Motor neuron (in vitro differentiated cells): ENCODE results near the gene LRMDA. TPM values are rescaled to one million over a fixed set of nuclear protein-coding genes. Genes with fewer than 3 reads are reported as not detected.

Source experiments
- ATAC-seq, 8 experiments: fragments of 200-7000 bp; cut with Tn5 transposase; replicated peaks in 6 of 8; 2 replicates each; pipeline ENCODE4 v1.8.0; 2021; ENCODE audit warnings: mild to moderate bottlenecking in 8 of 8, moderate library complexity in 8 of 8
- H3K27ac ChIP-seq, 2 donors: fragments of 250-450 bp; sonication (Bioruptor Pico); 2 replicates each; pipeline ENCODE4 v1.9.0; 2021; ENCODE audit warnings: antibody characterized with exemption in 2 of 2, mild to moderate bottlenecking in 2 of 2, moderate library complexity in 1 of 2
- H3K4me1 ChIP-seq, 2 donors: fragments of 250-450 bp; sonication (Bioruptor Pico); replicated peaks in 1 of 2; 2 replicates each; pipeline ENCODE4 v1.6.1; 2021; ENCODE audit warnings: antibody characterized with exemption in 2 of 2, mild to moderate bottlenecking in 2 of 2, moderate library complexity in 1 of 2
- H3K4me3 ChIP-seq, 5 donors: fragments of 250-450 bp; sonication (Bioruptor Pico); 2 replicates each; pipeline ENCODE4 v1.9.0; 2021; ENCODE audit warnings: antibody characterized with exemption in 5 of 5, mild to moderate bottlenecking in 5 of 5, moderate library complexity in 4 of 5
- WGBS, 10 experiments: fragments of 450-650 bp; shearing (Covaris generic); methylation state at CpG; one replicate each; pipeline ENCODE4 v1.0.0; 2022; 5-methylcytosine and 5-hydroxymethylcytosine counted together
- in situ Hi-C, 9 experiments: fragments of 400-800 bp; cut with MboI; loops; one replicate each; pipeline ENCODE4 v1.15.0; 2021; ENCODE audit warnings: low sequenced_read_pairs in 9 of 9, low pct_unique_long_range_greater_than_20kb in 2 of 9; ENCODE audit not compliant: unreplicated experiment in 9 of 9
- total RNA-seq, 8 experiments: library from RNA; unstranded; fragments of 300-600 nt; gene quantifications; 2 replicates each; pipeline versions ENCODE4 v1.2.3 to v1.2.4, GENCODE V29; 2022

The LRMDA gene
- total RNA-seq, 8 experiments from 2014 or later, result 0.85 to 5.4 (median 2.2) TPM; not detected in 1

DNA sequence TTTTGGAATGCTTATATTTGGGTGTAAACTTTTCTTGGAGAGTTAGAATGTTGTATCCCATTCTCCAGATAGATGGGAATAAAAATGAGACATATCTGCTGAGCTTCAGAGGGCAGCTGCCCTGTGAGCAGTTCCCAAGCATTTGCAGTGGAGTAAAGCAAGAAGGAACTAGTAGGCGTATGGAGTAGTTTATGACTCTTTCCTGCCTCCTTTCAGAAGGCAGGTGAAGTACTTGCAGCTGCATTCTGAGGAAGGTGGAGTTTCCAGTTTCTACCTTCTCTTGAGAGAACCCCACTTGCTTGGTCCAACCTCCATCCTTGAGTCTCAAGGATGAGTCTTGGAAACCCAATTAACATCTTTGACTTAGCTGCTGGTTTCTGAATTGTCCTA is 563.6 kb downstream of the LRMDA start:
- peaks cover 2 to 17% of the 10 kb centered on the region in 2 donors for H3K4me1 ChIP-seq
- 67 to 100% (median 100%) methylated on average over 1 of the region's 1 CpG; no CpG with 5 or more reads in 3 of the 10 experiments for WGBS, 10 experiments
- no peak overlapping the region for H3K27ac ChIP-seq
- ATAC-seq, result no peak
- no peak overlapping the region for H3K4me3 ChIP-seq
- in situ Hi-C loops, result no loop called here

DNA sequence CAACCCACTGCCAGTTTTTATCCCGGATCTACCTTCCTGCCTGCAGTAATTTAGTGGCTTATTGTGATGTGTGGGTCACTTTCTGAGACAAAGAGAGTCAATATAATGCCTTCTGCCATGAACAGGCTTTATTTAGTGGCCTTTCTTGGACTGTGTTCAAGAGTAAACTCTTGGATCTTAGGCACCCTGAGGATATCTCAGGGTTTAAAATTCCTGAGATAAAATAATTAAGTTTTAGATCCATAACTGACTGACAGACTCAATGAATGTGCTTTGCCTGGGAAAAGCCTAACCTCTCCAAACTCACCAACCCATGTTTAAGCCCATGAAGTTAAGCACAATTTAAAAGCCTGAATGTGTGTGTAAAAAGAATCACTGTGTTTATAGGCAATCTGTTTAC is 564.3 kb downstream of the LRMDA start:
- no peak overlapping the region for H3K4me3 ChIP-seq

DNA sequence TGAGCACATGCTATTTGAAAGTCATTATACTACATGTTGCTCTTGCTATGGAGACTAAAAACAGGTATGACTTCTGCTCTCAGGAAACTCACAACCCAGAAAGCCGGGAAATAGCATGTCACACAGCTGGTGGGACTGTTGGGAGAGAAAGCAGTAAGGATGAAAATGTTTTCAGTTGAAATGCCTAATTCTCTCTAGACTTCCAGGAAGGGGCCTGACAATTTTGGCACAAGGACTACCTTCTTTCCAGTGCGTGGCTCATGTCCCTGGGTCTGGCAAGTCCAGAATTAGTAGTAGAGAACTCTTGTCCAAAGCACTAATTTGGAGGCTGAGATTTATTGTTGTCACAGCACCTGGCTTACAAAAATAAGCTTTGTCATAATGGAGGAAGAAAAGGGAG is 567.6 kb downstream of the LRMDA start:
- in situ Hi-C loops, result no loop called here
- no peak overlapping the region for H3K4me3 ChIP-seq
- H3K4me1 ChIP-seq, result peaks cover 4 to 12% of the 10 kb centered on the region in 2 donors
- 0 to 100% (median 67%) methylated on average over 1 to 2 of the region's 2 CpGs; no CpG with 5 or more reads in 2 of the 10 experiments for WGBS, 10 experiments
- no peak for ATAC-seq
- H3K27ac ChIP-seq, result no peak overlapping the region

More for the DNA sequence above, 564.3 kb downstream of the LRMDA start:
- ATAC-seq, result no peak
- Histone ChIP-seq H3K4me1 (peaks cover 4 to 15% of the 10 kb centered on the region in 2 donors), H3K27ac (no peak overlapping the region)
- WGBS, 10 experiments, result 33 to 83% (median 57%) methylated on average over 1 of the region's 1 CpG; no CpG with 5 or more reads in 2 of the 10 experiments
- in situ Hi-C loops, result no loop called here

DNA sequence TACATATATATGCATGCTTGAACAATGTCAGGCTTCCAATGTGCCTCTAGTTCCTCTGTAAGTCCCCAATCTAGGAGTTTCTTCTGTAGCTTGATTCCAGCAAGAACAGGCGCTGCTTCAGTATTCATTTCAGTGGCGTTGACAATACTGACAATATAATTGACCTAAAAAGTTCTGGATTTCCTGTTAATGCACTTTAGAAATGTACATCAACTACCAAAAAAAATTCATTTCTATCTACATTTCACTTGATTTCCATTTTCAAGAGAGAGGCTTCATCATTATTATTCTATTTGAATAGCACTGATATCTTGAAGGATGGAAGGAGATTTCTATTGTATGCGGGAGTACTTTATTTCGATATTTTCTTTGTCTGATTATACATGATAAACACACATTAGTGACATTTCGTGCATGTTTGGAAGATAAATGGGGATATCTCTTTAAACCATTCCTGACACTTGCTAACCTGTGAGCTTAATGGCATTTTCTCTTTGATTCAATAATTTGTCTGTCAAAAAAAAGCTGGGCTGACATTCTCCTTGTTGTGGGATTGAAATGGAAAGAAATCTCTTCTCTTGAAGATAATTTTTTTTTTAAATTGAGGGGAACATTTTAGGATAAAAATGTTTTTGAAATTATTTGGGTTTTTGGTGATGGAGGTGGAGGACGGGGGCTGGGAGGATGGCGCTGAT is 568.2 kb downstream of the LRMDA start:
- H3K4me1 ChIP-seq, result peaks cover 4 to 12% of the 10 kb centered on the region in 2 donors
- H3K4me3 ChIP-seq, result no peak overlapping the region
- 64 to 100% (median 90%) methylated on average over 1 to 7 of the region's 7 CpGs for WGBS, 10 experiments
- no peak for ATAC-seq
- H3K27ac ChIP-seq, result no peak overlapping the region
- in situ Hi-C loops, result no loop called here

DNA sequence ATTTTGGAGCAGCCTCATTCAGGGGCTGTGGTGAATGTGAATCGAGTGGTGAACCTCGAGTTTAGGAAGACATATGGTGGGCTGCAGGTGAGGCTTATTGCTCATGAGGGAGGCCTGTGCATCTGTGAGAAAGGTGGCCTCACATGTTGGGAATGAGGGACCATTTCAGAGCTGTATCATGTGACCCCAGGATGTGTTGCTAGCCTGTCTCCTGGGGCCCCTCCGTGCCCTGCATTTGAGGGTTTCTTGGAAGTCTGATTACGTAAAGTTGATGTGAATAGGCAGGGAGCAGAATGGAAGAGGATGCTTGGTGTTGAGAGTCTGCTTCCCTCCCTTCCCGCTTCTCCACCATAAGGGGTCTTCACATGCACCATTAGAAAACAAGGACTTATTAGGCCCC is 569.1 kb downstream of the LRMDA start:
- WGBS, 10 experiments, result 27 to 93% (median 76%) methylated on average over 2 to 5 of the region's 5 CpGs; no CpG with 5 or more reads in 2 of the 10 experiments
- H3K27ac ChIP-seq, result no peak overlapping the region
- ATAC-seq, result no peak

DNA sequence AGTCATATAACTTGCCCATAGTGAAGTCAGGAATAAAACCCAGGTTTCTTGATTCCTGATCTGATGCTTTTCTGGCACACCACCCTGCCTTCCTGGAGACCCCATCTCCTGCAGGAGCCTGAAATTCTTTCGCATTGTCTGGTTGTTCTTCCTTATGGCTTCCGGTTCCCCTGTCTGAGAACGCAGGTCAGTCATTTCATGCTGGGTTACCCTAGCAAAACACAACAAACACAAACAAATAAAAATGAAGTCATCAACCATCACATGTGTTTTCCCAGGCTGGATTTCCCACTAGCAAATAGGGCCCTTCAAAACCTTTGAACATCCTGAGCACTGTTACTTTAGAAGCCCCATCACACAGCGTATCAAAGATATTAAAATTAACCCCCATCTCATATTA is 569.6 kb downstream of the LRMDA start:
- ATAC-seq, result no peak
- Histone ChIP-seq H3K27ac (no peak overlapping the region), H3K4me1 (peaks cover 11 to 23% of the 10 kb centered on the region in 2 donors), H3K4me3 (no peak overlapping the region)
- in situ Hi-C loops, result no loop called here
- WGBS, 10 experiments, result 0 to 100% (median 89%) methylated on average over 1 to 4 of the region's 4 CpGs; no CpG with 5 or more reads in 3 of the 10 experiments

More for the DNA sequence above, 569.1 kb downstream of the LRMDA start:
- H3K4me3 ChIP-seq, result no peak overlapping the region
- in situ Hi-C loops, result no loop called here
- H3K4me1 ChIP-seq, result peaks cover 7 to 18% of the 10 kb centered on the region in 2 donors

DNA sequence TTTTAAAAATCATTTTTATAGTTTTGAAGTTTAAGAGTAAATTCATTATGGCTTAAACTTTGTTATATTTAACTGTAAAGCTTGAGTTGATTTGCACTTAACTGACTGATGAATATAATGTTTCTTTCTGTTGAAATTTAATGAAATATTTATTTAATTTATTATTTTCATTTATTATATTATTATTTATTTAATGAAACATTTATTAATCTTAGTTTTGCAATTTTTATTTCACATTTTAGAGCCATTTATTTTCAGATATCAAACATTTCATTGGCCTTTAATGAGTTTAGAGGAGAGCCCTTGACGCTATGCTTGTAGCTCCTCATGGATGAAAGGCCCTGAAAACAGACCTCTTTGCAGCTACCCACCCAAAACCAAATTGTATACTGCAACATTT is 570.0 kb downstream of the LRMDA start:
- Histone ChIP-seq H3K27ac (no peak overlapping the region), H3K4me3 (no peak overlapping the region), H3K4me1 (peaks cover 15 to 28% of the 10 kb centered on the region in 2 donors)
- ATAC-seq, result no peak
- 80 to 100% (median 100%) methylated on average over 1 of the region's 1 CpG; no CpG with 5 or more reads in 1 of the 10 experiments for WGBS, 10 experiments
- in situ Hi-C loops, result no loop called here

DNA sequence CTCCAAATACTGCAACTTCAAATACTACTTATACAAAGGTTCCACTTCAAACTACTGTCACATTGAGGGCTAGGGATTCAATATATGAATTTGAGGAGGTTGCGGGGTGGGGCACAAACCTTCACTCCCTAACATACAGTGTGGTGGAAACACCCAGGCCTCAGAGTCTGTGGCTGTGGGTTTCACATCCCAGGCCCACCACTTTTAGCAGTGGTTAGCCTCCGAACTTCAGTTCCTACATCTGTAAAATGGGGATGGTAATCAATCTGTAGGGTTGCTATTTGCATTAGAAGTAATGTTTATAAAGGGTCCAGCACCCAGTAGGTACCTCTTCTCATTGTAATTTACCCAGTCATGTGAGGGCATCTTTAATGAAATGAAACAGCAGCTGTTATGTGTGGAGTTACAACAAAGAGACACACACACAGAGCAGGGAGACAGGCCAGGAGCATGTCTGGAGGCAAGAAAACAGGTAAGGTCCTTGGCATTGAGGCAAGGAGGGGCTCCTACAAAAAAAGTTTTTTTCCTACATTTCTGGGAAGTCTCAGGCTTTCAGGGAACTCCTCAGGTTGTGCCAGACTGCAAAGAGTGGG is 570.9 kb downstream of the LRMDA start:
- in situ Hi-C loops, result no loop called here
- Histone ChIP-seq H3K27ac (no peak overlapping the region), H3K4me1 (peaks cover 24 to 37% of the 10 kb centered on the region in 2 donors), H3K4me3 (no peak overlapping the region)
- no peak for ATAC-seq
- 43 to 100% (median 83%) methylated on average over 1 to 2 of the region's 2 CpGs; no CpG with 5 or more reads in 2 of the 10 experiments for WGBS, 10 experiments

DNA sequence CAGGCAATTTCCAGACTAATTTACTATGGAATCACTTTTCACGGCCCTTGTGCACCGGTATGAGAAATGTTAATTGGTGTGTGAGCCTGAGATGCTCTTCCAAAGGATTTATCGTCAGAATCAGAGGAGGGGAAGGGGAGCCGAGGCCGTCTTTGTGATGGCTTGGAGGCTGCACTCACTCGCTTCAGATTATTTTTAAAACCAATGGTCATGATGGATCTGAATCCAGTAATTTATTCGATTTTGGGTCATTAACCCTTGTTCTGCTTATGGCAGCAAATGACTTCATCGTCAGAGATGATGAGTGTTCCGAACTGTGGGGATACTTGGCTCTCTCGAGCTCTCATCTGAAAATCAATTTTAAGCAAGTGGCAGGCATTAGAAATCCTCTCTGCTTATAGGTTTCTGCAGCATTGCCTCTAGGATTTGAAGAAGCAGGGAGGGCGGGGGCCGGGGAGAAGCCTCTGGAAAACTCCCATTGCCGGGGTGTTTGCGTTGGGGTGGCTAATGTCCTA is 576.3 kb downstream of the LRMDA start:
- peak in 5 of 8 experiments; percentile 72 to 84 (median 77) for ATAC-seq
- peak overlapping the region in 1 of 5 donors; percentile 9 for H3K4me3 ChIP-seq
- peak overlapping the region; percentile 61 to 77 for H3K27ac ChIP-seq
- H3K4me1 ChIP-seq, result peaks cover 52 to 60% of the 10 kb centered on the region in 2 donors
- in situ Hi-C loops, result no loop called here
- 0 to 65% (median 21%) methylated on average over 1 to 9 of the region's 14 CpGs; no CpG with 5 or more reads in 2 of the 10 experiments for WGBS, 10 experiments

DNA sequence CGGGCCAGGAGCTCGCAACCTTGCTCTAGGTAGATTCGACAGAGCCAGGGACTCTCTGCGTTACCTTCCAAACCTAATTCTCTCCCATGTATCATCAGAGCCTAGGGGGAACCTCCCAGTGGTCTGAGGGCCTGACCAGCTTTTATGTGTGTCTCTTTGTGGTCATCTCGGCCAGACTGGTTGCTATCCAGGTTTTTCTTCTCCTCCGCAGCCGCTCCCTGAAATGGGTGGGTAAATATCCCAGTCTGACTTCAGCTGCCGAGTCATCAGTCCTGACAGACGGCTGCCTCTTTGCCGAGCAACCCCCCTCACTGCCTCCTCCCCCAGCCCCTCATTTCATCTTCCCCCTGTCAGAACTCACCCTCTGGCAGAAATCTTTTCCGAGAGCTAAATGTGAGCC is 578.1 kb downstream of the LRMDA start:
- no peak for ATAC-seq
- peaks cover 63 to 71% of the 10 kb centered on the region in 2 donors for H3K4me1 ChIP-seq
- H3K4me3 ChIP-seq, result no peak overlapping the region
- in situ Hi-C loops, result no loop called here
- H3K27ac ChIP-seq, result peak overlapping the region; percentile 9 to 50
- WGBS, 10 experiments, result 44 to 100% (median 80%) methylated on average over 2 to 4 of the region's 11 CpGs; no CpG with 5 or more reads in 3 of the 10 experiments

DNA sequence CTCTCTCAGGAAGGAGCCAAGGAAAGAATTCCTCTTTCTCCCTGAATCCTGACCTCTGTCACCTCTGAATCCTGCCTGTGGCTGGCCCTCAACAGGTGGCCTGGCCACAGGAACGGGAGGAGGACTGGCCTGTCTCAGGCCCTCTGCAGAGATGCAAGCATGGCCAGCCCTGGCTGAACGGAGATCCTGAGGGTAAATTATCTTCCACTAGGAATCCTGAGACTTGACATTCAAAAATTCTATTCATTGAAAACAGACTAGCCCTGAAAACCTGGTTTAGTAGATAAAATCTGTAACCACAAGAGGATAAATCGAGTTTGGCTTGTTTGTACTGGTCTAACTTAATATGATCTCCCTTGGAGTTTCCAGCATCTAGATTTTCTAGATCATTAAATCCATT is 579.3 kb downstream of the LRMDA start:
- ATAC-seq, result no peak
- in situ Hi-C loops, result no loop called here
- no peak overlapping the region for H3K4me3 ChIP-seq
- WGBS, 10 experiments, result 23 to 100% (median 74%) methylated on average over 1 to 3 of the region's 3 CpGs
- peaks cover 60 to 63% of the 10 kb centered on the region in 2 donors for H3K4me1 ChIP-seq
- H3K27ac ChIP-seq, result no peak overlapping the region

DNA sequence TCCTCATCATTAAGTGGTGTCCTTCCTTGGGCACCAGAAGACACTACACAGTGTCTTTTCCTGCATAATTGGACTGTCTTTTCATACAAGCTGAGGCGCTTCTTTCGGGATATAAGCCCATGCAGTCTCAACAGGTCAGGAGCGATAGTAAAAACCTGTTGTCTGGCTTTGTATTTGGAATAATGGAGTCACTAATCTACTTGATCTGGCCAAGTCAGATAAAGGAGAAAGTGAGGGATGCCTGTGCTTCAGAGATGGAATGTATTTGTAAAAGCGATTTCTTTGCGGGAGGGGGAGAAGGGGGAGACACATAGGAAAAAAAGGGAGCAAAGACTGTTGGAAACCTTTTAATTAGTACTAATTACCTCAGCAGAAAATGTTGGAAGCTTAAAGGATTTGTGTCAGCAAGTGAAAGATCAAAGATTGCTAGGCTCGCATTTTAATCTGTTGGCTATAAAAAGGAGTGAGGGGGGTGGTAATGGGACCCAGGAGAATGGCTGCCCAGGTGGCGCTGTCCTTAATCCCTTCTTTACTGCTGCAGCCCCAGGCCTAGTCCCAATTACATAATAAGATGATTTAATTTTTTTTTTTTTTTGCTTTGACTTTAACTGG is 581.4 kb downstream of the LRMDA start:
- Histone ChIP-seq H3K4me3 (no peak overlapping the region), H3K27ac (no peak overlapping the region), H3K4me1 (peaks cover 38 to 42% of the 10 kb centered on the region in 2 donors)
- ATAC-seq, result no peak
- in situ Hi-C loops, result no loop called here
- 54 to 80% (median 66%) methylated on average over 1 to 5 of the region's 7 CpGs; no CpG with 5 or more reads in 2 of the 10 experiments for WGBS, 10 experiments

DNA sequence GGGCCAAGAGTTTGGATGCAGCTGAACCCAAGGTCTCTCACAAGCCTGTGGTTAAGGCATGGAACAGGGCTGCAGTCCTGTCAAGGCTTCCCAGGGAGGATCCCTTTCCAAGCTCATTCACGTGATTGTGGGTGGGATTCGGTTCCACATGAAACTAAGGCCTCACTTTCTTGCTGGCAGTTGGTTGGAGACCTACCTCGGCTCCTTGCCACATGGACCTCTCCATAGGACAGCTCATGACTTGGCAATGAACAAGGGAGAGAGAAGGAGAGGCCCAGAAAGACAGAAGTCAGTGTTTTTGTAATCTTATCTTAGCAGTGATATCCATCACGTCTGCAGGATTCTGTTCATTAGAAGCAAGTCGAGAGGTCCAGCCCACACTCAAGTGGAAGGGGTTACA is 583.8 kb downstream of the LRMDA start:
- 25 to 100% (median 78%) methylated on average over 1 to 4 of the region's 5 CpGs; no CpG with 5 or more reads in 4 of the 10 experiments for WGBS, 10 experiments
- in situ Hi-C loops, result no loop called here
- H3K4me3 ChIP-seq, result no peak overlapping the region
- peaks cover 14 to 17% of the 10 kb centered on the region in 2 donors for H3K4me1 ChIP-seq
- ATAC-seq, result no peak
- H3K27ac ChIP-seq, result no peak overlapping the region
